Sigmoid colon (tissue), 7 donors: ENCODE measurements around the gene SPATS1. TPM values are rescaled to one million over a fixed set of nuclear protein-coding genes. Genes with fewer than 3 reads are reported as not detected.

Experiments used
- DNase-seq: peaks from one replicate; pipeline ENCODE4 v3.0.0-alpha.2; 2019
- H3K27ac ChIP-seq, 4 donors: fragments of 200-600 bp; sonication (generic); one replicate each; pipeline ENCODE4 v1.5.1; 2016 to 2019; ENCODE audit warnings: mild to moderate bottlenecking in 1 of 4
- H3K27me3 ChIP-seq, 3 donors: fragments of 200-600 bp; sonication (generic); one replicate each; pipeline ENCODE4 v1.5.1; 2019; ENCODE audit warnings: mild to moderate bottlenecking in 1 of 3
- H3K36me3 ChIP-seq, 4 donors: fragments of 200-600 bp; sonication (generic); one replicate each; pipeline ENCODE4 v1.5.1; 2016 to 2019
- H3K4me1 ChIP-seq, 4 donors: fragments of 200-600 bp; sonication (generic); one replicate each; pipeline ENCODE4 v1.5.1; 2017 to 2019
- H3K4me3 ChIP-seq, 4 donors: fragments of 200-600 bp; sonication (generic); one replicate each; pipeline ENCODE4 v1.5.1; 2017 to 2019; ENCODE audit warnings: mild to moderate bottlenecking in 2 of 4, moderate library complexity in 1 of 4
- H3K9me3 ChIP-seq, 4 donors: fragments of 200-600 bp in 3 of 4; sonication (generic) in 3 of 4; one replicate each; pipeline versions ENCODE4 v1.5.1 to v1.6.1; 2013 to 2019
- CTCF ChIP-seq, 4 experiments: fragments of 450-650 bp in 3 of 4; fragments of 200-600 bp in 1 of 4; IDR thresholded peaks; one replicate each; pipeline ENCODE4 v1.5.1; 2016 to 2019; ENCODE audit warnings: antibody characterized with exemption in 4 of 4, mild to moderate bottlenecking in 3 of 4, moderate library complexity in 2 of 4
- EP300 ChIP-seq, 4 donors: sonication (generic); formaldehyde crosslinking; IDR thresholded peaks; one replicate each; pipeline ENCODE4 v1.6.1; 2017; ENCODE audit warnings: antibody characterized with exemption in 4 of 4
- POLR2A ChIP-seq, 2 donors: fragments of 450-650 bp; IDR thresholded peaks; one replicate each; pipeline ENCODE4 v1.6.1; 2016; ENCODE audit warnings: antibody characterized with exemption in 2 of 2, mild to moderate bottlenecking in 2 of 2, moderate library complexity in 2 of 2
- POLR2AphosphoS5 ChIP-seq, 4 donors: sonication (generic); formaldehyde crosslinking; IDR thresholded peaks; one replicate each; pipeline ENCODE4 v1.6.1; 2017; ENCODE audit warnings: antibody characterized with exemption in 4 of 4
- WGBS, 2 donors: extraction: QIAGEN DNeasy Blood & Tissue Kit; methylation state at CpG; one replicate each; pipeline ENCODE4 v1.1.7; 2013; 5-methylcytosine and 5-hydroxymethylcytosine counted together
- intact Hi-C: fragments of 100-400 bp; cut with DNase I; formaldehyde crosslinking; loops from one replicate; pipeline ENCODE4 v1.15.1; 2023
- polyA plus RNA-seq, 3 donors: library from polyadenylated mRNA; stranded (reverse); fragments of 200-250 nt; gene quantifications; one replicate each; pipeline ENCODE4 v1.2.3, GENCODE V29; 2013
- total RNA-seq, 4 donors: library from RNA; depleted of rRNA; stranded (reverse); fragments of >200 nt; gene quantifications; one replicate each; pipeline ENCODE4 v1.1.0, GENCODE V29; 2016
- donor health status: healthy with polysubstance abuse.
- donor health status: Bipolar disorder and iron deficiency.
- donor health status: healthy.

SPATS1 gene
- total and polyA plus RNA-seq, 7 donors, result not detected

- TF ChIP-seq POLR2AphosphoS5 (IDR thresholded peaks at IDR 0.05), result no peak
- TF ChIP-seq CTCF (IDR thresholded peaks at IDR 0.05), result no peak
- TF ChIP-seq POLR2A (IDR thresholded peaks at IDR 0.05), result no peak
- TF ChIP-seq EP300 (IDR thresholded peaks at IDR 0.05), result no peak
- no peak for DNase-seq
- Histone ChIP-seq H3K27me3 (peaks cover 0 to 17% (median 8%) of the 10 kb centered on the region in 3 donors), H3K4me3 (no peak overlapping the region), H3K36me3 (peaks cover 0 to 69% (median 45%) of the 10 kb centered on the region in 4 donors), H3K9me3 (no peaks in the 10 kb centered on the region), H3K4me1 (peaks cover 0 to 12% (median 11%) of the 10 kb centered on the region in 4 donors), H3K27ac (no peak overlapping the region)
- 88 to 94% methylated on average over 14 of the region's 14 CpGs for WGBS, 2 donors
- intact Hi-C loops, result no loop called here
Observed at GRCh38 chr6:44301782-44302564, 40.5 kb upstream of the SPATS1 start.

- no peak for DNase-seq
- Histone ChIP-seq H3K36me3 (peaks cover 0 to 78% (median 47%) of the 10 kb centered on the region in 4 donors), H3K4me3 (no peak overlapping the region), H3K4me1 (peaks cover 0 to 3% (median 2%) of the 10 kb centered on the region in 4 donors), H3K9me3 (no peaks in the 10 kb centered on the region), H3K27ac (no peak overlapping the region), H3K27me3 (peaks cover 0 to 8% (median 0%) of the 10 kb centered on the region in 3 donors)
- intact Hi-C loops, result no loop called here
- 92 to 96% methylated on average over 12 of the region's 12 CpGs for WGBS, 2 donors
- no peak for TF ChIP-seq CTCF (IDR thresholded peaks at IDR 0.05)
- TF ChIP-seq EP300 (IDR thresholded peaks at IDR 0.05), result no peak
- TF ChIP-seq POLR2A (IDR thresholded peaks at IDR 0.05), result no peak
- no peak for TF ChIP-seq POLR2AphosphoS5 (IDR thresholded peaks at IDR 0.05)
Observed at GRCh38 chr6:44302856-44303255, 39.6 kb upstream of the SPATS1 start.

- Histone ChIP-seq H3K27ac (no peak overlapping the region), H3K27me3 (no peaks in the 10 kb centered on the region), H3K4me3 (no peak overlapping the region), H3K4me1 (no peaks in the 10 kb centered on the region), H3K36me3 (peaks cover 0 to 84% (median 49%) of the 10 kb centered on the region in 4 donors), H3K9me3 (no peaks in the 10 kb centered on the region)
- TF ChIP-seq EP300 (IDR thresholded peaks at IDR 0.05), result no peak
- no peak for TF ChIP-seq POLR2AphosphoS5 (IDR thresholded peaks at IDR 0.05)
- TF ChIP-seq POLR2A (IDR thresholded peaks at IDR 0.05), result no peak
- no peak for DNase-seq
- intact Hi-C loops, result no loop called here
- 96 to 98% methylated on average over 6 of the region's 6 CpGs for whole genome bisulfite sequencing, 2 donors
Observed at GRCh38 chr6:44303842-44304241, 38.6 kb upstream of the SPATS1 start.

- H3K27me3 ChIP-seq, result no peaks in the 10 kb centered on the region
- whole genome bisulfite sequencing, 2 donors, result 87 to 89% methylated on average over 25 of the region's 25 CpGs
- H3K9me3 ChIP-seq, result no peaks in the 10 kb centered on the region
- H3K36me3 ChIP-seq, result peaks cover 0 to 91% (median 52%) of the 10 kb centered on the region in 4 donors
- intact Hi-C loops, result no loop called here
- H3K27ac ChIP-seq, result no peak overlapping the region
- TF ChIP-seq POLR2A (IDR thresholded peaks at IDR 0.05), result no peak
- TF ChIP-seq POLR2AphosphoS5 (IDR thresholded peaks at IDR 0.05), result no peak
- TF ChIP-seq CTCF (IDR thresholded peaks at IDR 0.05), result peak in 3 of 4 experiments; percentile 54 to 74 (median 55)
- no peak for DNase-seq
- H3K4me3 ChIP-seq, result no peak overlapping the region
- no peaks in the 10 kb centered on the region for H3K4me1 ChIP-seq
Observed at GRCh38 chr6:44304282-44305199, 37.9 kb upstream of the SPATS1 start.
